NK-92 (cell line): ENCODE measurements around the gene BEST2.

Experiments used
- DNase-seq: peaks from one replicate; lab custom pipeline; 2025; ENCODE audit not compliant: unreplicated experiment; lab: John Stamatoyannopoulos, UW

The BEST2 gene

GRCh38 chr19:12727745-12728433 is 23.7 kb upstream of the BEST2 start:
- DNase-seq = no peak

- DNase-seq = no peak
Measured at GRCh38 chr19:12730064-12730463, 21.5 kb upstream of the BEST2 start.

- DNase-seq = no peak
Measured at GRCh38 chr19:12731337-12731736, 20.3 kb upstream of the BEST2 start.

GRCh38 chr19:12733369-12734214 is 18.0 kb upstream of the BEST2 start:
- DNase-seq = no peak

- DNase-seq = no peak
Measured at GRCh38 chr19:12736995-12737834, 14.4 kb upstream of the BEST2 start, which contains the start of gene GET3. TSS of gene GET3 (plus strand) at chr19:12737497. CDS start at chr19:12737506, 9 bp downstream.

GRCh38 chr19:12737835-12738351 is 13.7 kb upstream of the BEST2 start:
- no peak for DNase-seq

- DNase-seq = no peak
Measured at GRCh38 chr19:12745166-12745897, 6.3 kb upstream of the BEST2 start.

- no peak for DNase-seq
Measured at GRCh38 chr19:12748489-12748888, 3.1 kb upstream of the BEST2 start.

- DNase-seq = no peak
Measured at GRCh38 chr19:12749938-12750521, 1.6 kb upstream of the BEST2 start.

GRCh38 chr19:12750851-12751250 is 740 bp upstream of the BEST2 start:
- DNase-seq = no peak

GRCh38 chr19:12752056-12752781 is 628 bp downstream of the BEST2 start:
- no peak for DNase-seq

GRCh38 chr19:12754465-12755196 is 3.0 kb downstream of the BEST2 start:
- no peak for DNase-seq

GRCh38 chr19:12756150-12756883 is 4.7 kb downstream of the BEST2 start:
- DNase-seq = no peak

GRCh38 chr19:12757544-12758274 is 6.1 kb downstream of the BEST2 start:
- DNase-seq = no peak

- DNase-seq = no peak
Measured at GRCh38 chr19:12759686-12760085, 8.1 kb downstream of the BEST2 start.

GRCh38 chr19:12763100-12763499 is 11.5 kb downstream of the BEST2 start:
- no peak for DNase-seq

GRCh38 chr19:12764698-12765097 is 13.1 kb downstream of the BEST2 start:
- no peak for DNase-seq
